ENCODE results near the gene SLCO4A1.

SLCO4A1 gene

GRCh38 chr20:62638679-62639406 lies 3.5 kb upstream of the SLCO4A1 start:
- TF ChIP-seq CTCF (IDR thresholded peaks at IDR 0.05; ENCODE audit: insufficient read depth, low read depth, low read length, missing control alignments): no peak
- H3K4me3 ChIP-seq (ENCODE audit: low read length): no peak overlapping the region
- DNase-seq (ENCODE audit: low read depth): no peak

GRCh38 chr20:62639765-62640164 lies 2.5 kb upstream of the SLCO4A1 start:
- H3K4me3 ChIP-seq (ENCODE audit: low read length): no peak overlapping the region
- no peak for DNase-seq (ENCODE audit: low read depth)
- TF ChIP-seq CTCF (IDR thresholded peaks at IDR 0.05; ENCODE audit: insufficient read depth, low read depth, low read length, missing control alignments): no peak

GRCh38 chr20:62640870-62641269 lies 1.4 kb upstream of the SLCO4A1 start:
- no peak for DNase-seq (ENCODE audit: low read depth)
- H3K4me3 ChIP-seq (ENCODE audit: low read length): no peak overlapping the region
- TF ChIP-seq CTCF (IDR thresholded peaks at IDR 0.05; ENCODE audit: insufficient read depth, low read depth, low read length, missing control alignments): no peak

- DNase-seq (ENCODE audit: low read depth): no peak
- H3K4me3 ChIP-seq (ENCODE audit: low read length): peak overlapping the region; percentile 43
- TF ChIP-seq CTCF (IDR thresholded peaks at IDR 0.05; ENCODE audit: insufficient read depth, low read depth, low read length, missing control alignments): no peak
Observed at GRCh38 chr20:62641321-62642050, 817 bp upstream of the SLCO4A1 start.

- peak; percentile 32 for DNase-seq (ENCODE audit: low read depth)
- peak overlapping the region; percentile 43 for H3K4me3 ChIP-seq (ENCODE audit: low read length)
Observed at GRCh38 chr20:62642666-62643520, 590 bp downstream of the SLCO4A1 start.

More at GRCh38 chr20:62642666-62643520, 590 bp downstream of the SLCO4A1 start:
- TF ChIP-seq CTCF (IDR thresholded peaks at IDR 0.05; ENCODE audit: insufficient read depth, low read depth, low read length, missing control alignments): no peak

Measured in epithelial cell of esophagus (primary cell).